Measurements from ENCODE around the gene FCRL1. TPM values are rescaled to one million over a fixed set of nuclear protein-coding genes. Genes with fewer than 3 reads are reported as not detected.

Gene FCRL1
- total and polyA plus RNA-seq, 2 of the 8 experiments (the other 6 are each of a cell fraction or from before 2014, with no cell fraction given) = not detected

DNA sequence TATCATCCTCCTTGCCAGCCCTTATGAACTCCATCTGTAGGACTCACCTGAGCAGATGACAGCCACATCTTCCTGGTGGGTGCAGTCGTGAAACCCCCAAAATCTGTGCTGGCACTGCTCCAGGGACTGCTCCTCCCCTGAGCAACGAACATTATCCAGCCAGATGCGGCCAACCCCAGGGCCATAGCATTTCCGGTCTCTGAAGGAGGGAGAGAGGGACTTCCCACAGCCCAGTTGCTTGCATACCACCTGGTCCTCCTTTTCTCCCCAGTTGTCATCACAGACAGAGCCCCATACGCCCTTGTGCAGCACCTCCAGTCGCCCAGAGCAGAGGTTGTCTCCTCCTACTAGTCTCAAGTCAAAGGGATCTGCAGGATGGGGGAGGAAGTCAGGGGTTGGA lies 13.2 kb upstream of the FCRL1 start (continued):
- TF ChIP-seq EP300 (IDR thresholded peaks at IDR 0.05; ENCODE audit: borderline replicate concordance in 1 of 2, low read depth in 2 of 2, low read length in 2 of 2) = no peak
- TF ChIP-seq BCL11A (IDR thresholded peaks at IDR 0.05; ENCODE audit: low read depth in 2 of 2, low read length in 2 of 2) = no peak

Data from H1 (cell line).